ENCODE data around the gene ZNF155. TPM values are rescaled to one million over a fixed set of nuclear protein-coding genes. Genes with fewer than 3 reads are reported as not detected.

The ZNF155 gene
- total RNA-seq, 1 experiment from 2014 or later: 10.1 TPM

DNA sequence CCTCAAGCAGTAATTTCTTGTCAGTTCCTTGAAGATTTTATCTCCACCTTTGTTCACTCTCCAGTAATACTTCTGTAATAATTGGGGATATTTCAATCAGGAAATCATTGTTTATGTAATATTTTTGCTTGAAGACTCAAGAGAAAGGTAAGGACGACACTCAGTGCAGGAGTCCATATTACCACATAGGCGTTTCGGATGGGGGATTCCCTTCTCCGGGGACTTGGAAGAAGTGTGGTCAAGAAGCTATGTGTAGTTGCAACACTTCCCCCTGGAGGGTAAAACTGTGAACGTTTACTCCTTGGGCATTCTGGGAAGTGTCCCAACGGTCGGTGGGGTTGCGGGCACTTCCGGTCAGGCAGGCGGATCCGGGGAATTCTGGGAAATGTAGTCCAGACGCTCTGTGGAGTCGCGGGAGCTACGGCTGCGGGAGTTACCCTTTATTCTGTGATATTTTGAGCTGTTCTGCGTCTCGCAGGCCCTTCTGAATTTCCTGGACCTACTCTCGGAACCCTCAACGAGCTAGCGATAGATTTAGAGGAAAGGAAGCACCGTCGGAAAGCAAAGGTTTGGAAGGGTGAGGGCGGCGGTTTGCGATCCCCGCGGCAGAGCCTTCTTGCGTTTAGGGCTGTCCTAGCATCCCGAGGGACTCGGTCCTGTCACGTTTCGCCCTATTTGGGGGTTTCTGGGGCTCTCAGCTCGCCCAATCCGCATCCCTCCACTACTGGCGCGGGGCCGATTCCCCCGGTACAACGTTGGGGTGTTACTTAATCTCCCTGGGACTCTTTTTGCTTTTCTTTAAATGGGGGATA is 32.9 kb upstream of the ZNF155 start, which contains the start of gene ZNF221:
TSS of gene ZNF221 (plus strand) at position 395 of the 812 bp plus-strand sequence. CDS start 11,499 bp downstream, outside the sequence.
- Histone ChIP-seq H3K9ac (ENCODE audit: extremely low read depth, insufficient read length, low read length) (peak within 1 kb of the TSS; percentile 71), H3K56ac (ENCODE audit: insufficient read length, low read depth, low read length) (no peak within 1 kb of the TSS), H2AFZ (ENCODE audit: low read length) (peak within 1 kb of the TSS; percentile 83), H3K4me1 (ENCODE audit: insufficient read depth, low read length) (no peaks in the 10 kb centered on the region), H2AK5ac (ENCODE audit: insufficient read length, low read length) (no peak within 1 kb of the TSS), H3K79me2 (ENCODE audit: insufficient read depth, low read length) (no peaks in the 10 kb centered on the region), H3K27me3 (ENCODE audit: insufficient read depth, low read length) (no peaks in the 10 kb centered on the region; the same call in 1 of the 2 replicates), H4K8ac (replicated peaks; ENCODE audit: insufficient read length, low read depth, low read length) (no peak within 1 kb of the TSS), H3K4me2 (ENCODE audit: insufficient read depth, insufficient read length, low read length) (peak within 1 kb of the TSS; percentile 64), H4K91ac (ENCODE audit: insufficient read length, low read depth, low read length) (no peak within 1 kb of the TSS), H3K9me3 (ENCODE audit: control insufficient read depth, low read depth, low read length) (no peaks in the 10 kb centered on the region), H2BK12ac (ENCODE audit: insufficient read length, low read depth, low read length) (no peak within 1 kb of the TSS), H4K20me1 (ENCODE audit: control insufficient read depth, insufficient read depth, insufficient read length) (no peaks in the 10 kb centered on the region), H3K23me2 (ENCODE audit: insufficient read length, low read depth, low read length, poor library complexity, severe bottlenecking) (no peaks in the 10 kb centered on the region), H2BK15ac (ENCODE audit: low read depth, low read length) (no peak within 1 kb of the TSS), H2BK120ac (ENCODE audit: low read depth, low read length, poor library complexity, severe bottlenecking) (no peak within 1 kb of the TSS), H3K27ac (ENCODE audit: insufficient read length, low read depth, low read length) (no peak within 1 kb of the TSS), H3K4ac (ENCODE audit: low read depth, low read length) (no peak within 1 kb of the TSS), H2BK5ac (ENCODE audit: insufficient read length, low read length) (no peak within 1 kb of the TSS), H3T11ph (ENCODE audit: low read length) (no peak within 1 kb of the TSS), H3K23ac (ENCODE audit: insufficient read length, low read depth, low read length) (no peak within 1 kb of the TSS), H2BK20ac (ENCODE audit: low read depth, low read length, poor library complexity, severe bottlenecking) (no peak within 1 kb of the TSS), H3K79me1 (ENCODE audit: insufficient read depth, low read depth, low read length, poor library complexity, severe bottlenecking) (peaks cover 4% of the 10 kb centered on the region), H3K18ac (ENCODE audit: insufficient read length, low read depth, low read length) (no peak within 1 kb of the TSS), H4K5ac (ENCODE audit: insufficient read length, low read depth, low read length) (no peak within 1 kb of the TSS), H3K14ac (ENCODE audit: insufficient read depth, low read length) (no peak within 1 kb of the TSS)
- Mint-ChIP-seq H3K9me3 (peaks cover 40 to 61% of the 10 kb centered on the region in 2 experiments), H3K27me3 (ENCODE audit: low read depth) (peaks cover 15% of the 10 kb centered on the region), H3K27ac (peak within 1 kb of the TSS; percentile 52 to 89 (median 85); a peak in 5 of 7 replicates), H3K4me3 (peak within 1 kb of the TSS; percentile 97 to 99), H3K36me3 (ENCODE audit: insufficient read depth in 1 of 3, low read depth in 3 of 3) (peaks cover 13 to 24% (median 21%) of the 10 kb centered on the region in 3 experiments), H3K4me1 (peaks cover 2 to 5% of the 10 kb centered on the region in 2 experiments)
- DNase-seq: peak; percentile 95
- WGBS (ENCODE audit: extremely low coverage, insufficient read length, low lambda C conversion rate): no CpG with 5 or more reads among the region's 40 CpGs
- TF ChIP-seq, protein P1, sequence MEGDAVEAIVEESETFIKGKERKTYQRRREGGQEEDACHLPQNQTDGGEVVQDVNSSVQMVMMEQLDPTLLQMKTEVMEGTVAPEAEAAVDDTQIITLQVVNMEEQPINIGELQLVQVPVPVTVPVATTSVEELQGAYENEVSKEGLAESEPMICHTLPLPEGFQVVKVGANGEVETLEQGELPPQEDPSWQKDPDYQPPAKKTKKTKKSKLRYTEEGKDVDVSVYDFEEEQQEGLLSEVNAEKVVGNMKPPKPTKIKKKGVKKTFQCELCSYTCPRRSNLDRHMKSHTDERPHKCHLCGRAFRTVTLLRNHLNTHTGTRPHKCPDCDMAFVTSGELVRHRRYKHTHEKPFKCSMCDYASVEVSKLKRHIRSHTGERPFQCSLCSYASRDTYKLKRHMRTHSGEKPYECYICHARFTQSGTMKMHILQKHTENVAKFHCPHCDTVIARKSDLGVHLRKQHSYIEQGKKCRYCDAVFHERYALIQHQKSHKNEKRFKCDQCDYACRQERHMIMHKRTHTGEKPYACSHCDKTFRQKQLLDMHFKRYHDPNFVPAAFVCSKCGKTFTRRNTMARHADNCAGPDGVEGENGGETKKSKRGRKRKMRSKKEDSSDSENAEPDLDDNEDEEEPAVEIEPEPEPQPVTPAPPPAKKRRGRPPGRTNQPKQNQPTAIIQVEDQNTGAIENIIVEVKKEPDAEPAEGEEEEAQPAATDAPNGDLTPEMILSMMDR (conservative IDR thresholded peaks at IDR 0.05): peak; percentile 68
